Endothelial cell of umbilical vein (primary cell): Measurements from ENCODE around the gene KIF4A. TPM values are rescaled to one million over a fixed set of nuclear protein-coding genes. Genes with fewer than 3 reads are reported as not detected.
"Not testable (repeated sequence)": the region's sequence is repeated elsewhere in the genome, so short reads cannot be mapped to it uniquely, and the experiment has no call there.

Experiments
- BruUV-seq: library from RNA; stranded (reverse); fragments of 400-500 nt; replicated peaks from 2 replicates; lab custom pipeline; 2021; lab: Mats Ljungman, UMichigan
- CTCF ChIA-PET: fragments of 300-600, 350-600 bp; sonication (Branson Sonifier 250); formaldehyde crosslinking; loops from one replicate; lab custom pipeline; 2021; ENCODE audit warnings: antibody characterized with exemption, inconsistent platforms; lab: Charles Lee
- POLR2A ChIA-PET: fragments of 300-600, 350-600 bp; sonication (Branson Sonifier 250); formaldehyde crosslinking; loops from one replicate; lab custom pipeline; 2021; ENCODE audit warnings: antibody characterized with exemption, inconsistent platforms; lab: Charles Lee
- DNase-seq: peaks from one replicate; pipeline ENCODE4 v3.0.0-alpha.2; 2011; ENCODE audit warnings: low read depth, low spot score
- FAIRE-seq: peaks from 2 replicates; lab custom pipeline; 2011; peaks lifted over from hg19 to GRCh38; lab: Jason Lieb, UNC
- H2AFZ ChIP-seq: 2 replicates; pipeline ENCODE4 v1.6.0; 2012; ENCODE audit warnings: low read depth, low read length, control low read depth, inconsistent platforms
- H3K27ac ChIP-seq: 2 replicates; pipeline ENCODE4 v1.5.1; 2011; ENCODE audit warnings: low read depth, mild to moderate bottlenecking, control low read depth, low read length, moderate library complexity; ENCODE audit not compliant: insufficient read depth
- H3K27me3 ChIP-seq, 2 experiments: 2 replicates each; pipeline versions ENCODE4 v1.6.0 to v1.6.1; 2011; ENCODE audit warnings: low read length in 2 of 2, mixed read lengths in 1 of 2; ENCODE audit not compliant: control insufficient read depth in 2 of 2, insufficient read depth in 2 of 2
- H3K36me3 ChIP-seq, 2 experiments: 2 replicates in 1 of 2; 3 replicates in 1 of 2; pipeline ENCODE4 v1.5.1; 2011; ENCODE audit warnings: low read length in 2 of 2, mild to moderate bottlenecking in 1 of 2, moderate library complexity in 1 of 2; ENCODE audit not compliant: control insufficient read depth in 2 of 2, insufficient read depth in 2 of 2; ENCODE audit errors: extremely low read depth in 1 of 2
- H3K4me1 ChIP-seq: 3 replicates; pipeline ENCODE4 v1.5.1; 2011; ENCODE audit warnings: mild to moderate bottlenecking, low read length; ENCODE audit not compliant: control insufficient read depth, insufficient read depth; ENCODE audit errors: extremely low read depth
- H3K4me2 ChIP-seq: 2 replicates; pipeline ENCODE4 v1.6.1; 2011; ENCODE audit warnings: low read length, control low read depth, mixed read lengths; ENCODE audit not compliant: insufficient read depth
- H3K4me3 ChIP-seq, 3 experiments: fragments of 200-600 bp in 1 of 3; sonication (generic), shearing (Covaris generic) in 1 of 3; replicated peaks in 1 of 3; 2 replicates each; pipeline ENCODE4 v1.5.1; 2011 to 2016; ENCODE audit warnings: control low read depth in 3 of 3, low read length in 3 of 3, mild to moderate bottlenecking in 2 of 3, inconsistent platforms in 1 of 3, low read depth in 1 of 3, moderate library complexity in 1 of 3; ENCODE audit not compliant: insufficient read depth in 1 of 3
- H3K79me2 ChIP-seq: 2 replicates; pipeline ENCODE4 v1.6.0; 2012; ENCODE audit warnings: low read length, inconsistent platforms; ENCODE audit not compliant: control insufficient read depth, insufficient read depth
- H3K9ac ChIP-seq: replicated peaks from 2 replicates; pipeline ENCODE3; 2011; ENCODE audit warnings: low read length, control low read depth; ENCODE audit not compliant: insufficient read depth; ENCODE audit errors: extremely low read depth
- H3K9me1 ChIP-seq: replicated peaks from 3 replicates; pipeline ENCODE4 v1.6.0; 2011; ENCODE audit warnings: mild to moderate bottlenecking, low read length; ENCODE audit not compliant: control insufficient read depth, insufficient read depth; ENCODE audit errors: extremely low read depth
- H3K9me3 ChIP-seq: replicated peaks from 2 replicates; pipeline ENCODE4 v1.5.1; 2012; ENCODE audit warnings: low read length, inconsistent platforms; ENCODE audit not compliant: control insufficient read depth, insufficient read depth
- H4K20me1 ChIP-seq: replicated peaks from 2 replicates; pipeline ENCODE3; 2011; ENCODE audit warnings: mild to moderate bottlenecking, low read length; ENCODE audit not compliant: control insufficient read depth, insufficient read depth; ENCODE audit errors: extremely low read depth
- EZH2 ChIP-seq: IDR thresholded peaks from 2 replicates; pipeline ENCODE4 v1.6.1; 2012; ENCODE audit warnings: borderline replicate concordance, low read depth, mild to moderate bottlenecking, moderate library complexity, low read length, inconsistent platforms; ENCODE audit not compliant: severe bottlenecking
- JUN ChIP-seq: IDR thresholded peaks from 2 replicates; pipeline ENCODE4 v1.6.1; 2011; ENCODE audit warnings: borderline replicate concordance, low read depth; ENCODE audit not compliant: insufficient read length, insufficient read depth
- MAX ChIP-seq: IDR thresholded peaks from 2 replicates; pipeline ENCODE4 v1.6.1; 2011; ENCODE audit not compliant: insufficient read depth, insufficient read length
- MYC ChIP-seq: IDR thresholded peaks from one replicate; pipeline ENCODE4 v1.6.1; 2011; ENCODE audit warnings: mild to moderate bottlenecking, low read depth, low read length
- dilution Hi-C: fragments of 300-500 bp; cut with MboI; formaldehyde crosslinking; loops from one replicate; pipeline ENCODE4 v1.15.0; 2019; ENCODE audit warnings: low sequenced_read_pairs; ENCODE audit not compliant: extremely low pct_ligation_motif_present
- intact Hi-C: fragments of 100-400 bp; cut with micrococcal nuclease; formaldehyde crosslinking; loops from one replicate; pipeline ENCODE4 v1.10.0; 2022
- polyA plus RNA-seq, 4 experiments: library from polyadenylated mRNA; depleted of rRNA in 3 of 4; stranded (reverse) in 3 of 4; unstranded in 1 of 4; fragments of >200 nt; gene quantifications; 2 replicates each; pipeline versions ENCODE4 v1.2.1 to v1.2.3, GENCODE V29; 2011 to 2012; ENCODE audit warnings: missing spikeins in 1 of 4
- total RNA-seq: library from RNA; stranded (reverse); gene quantifications from 2 replicates; pipeline ENCODE4 v1.2.3, GENCODE V29; 2021

KIF4A gene
- total and polyA plus RNA-seq, 2 donors (not counting 3 experiments of a cell fraction or from before 2014, with no cell fraction given): 9.6 to 41.3 TPM

- Histone ChIP-seq H3K79me2 (no peaks in the 10 kb centered on the region), H2AFZ (no peak overlapping the region), H3K36me3 (no peaks in the 10 kb centered on the region), H3K9me3 (no peaks in the 10 kb centered on the region), H3K4me3 (no peak overlapping the region), H3K9ac (no peak overlapping the region), H3K27me3 (no peaks in the 10 kb centered on the region), H3K27ac (no peak overlapping the region), H3K9me1 (no peaks in the 10 kb centered on the region), H3K4me2 (no peak overlapping the region), H4K20me1 (no peaks in the 10 kb centered on the region), H3K4me1 (no peaks in the 10 kb centered on the region)
- intact Hi-C loops: no loop called here
- no TSS peak for BruUV-seq
- CTCF ChIA-PET: interaction anchor here (1.3 kb wide), 1 partner anchor 9 kb away, joined by 3 read pairs; no protein-coding TSS in a partner anchor
- FAIRE-seq (no peak), DNase-seq (no peak)
- TF ChIP-seq MAX (no peak), MYC (no peak), JUN (no peak)
- dilution Hi-C loops: no loop called here
- POLR2A ChIA-PET: no interaction called here
Observed at GRCh38 chrX:70343435-70343834, 53.5 kb downstream of the KIF4A start.

- BruUV-seq: no TSS peak
- no peaks in the 10 kb centered on the region for H4K20me1 ChIP-seq
- no peak overlapping the region for H3K27ac ChIP-seq
- H3K9me3 ChIP-seq: no peaks in the 10 kb centered on the region
- no peaks in the 10 kb centered on the region for H3K4me1 ChIP-seq
- no peaks in the 10 kb centered on the region for H3K36me3 ChIP-seq
- ChIA-PET CTCF (no interaction called here), POLR2A (no interaction called here)
- H3K4me2 ChIP-seq: no peak overlapping the region
- H3K27me3 ChIP-seq: no peaks in the 10 kb centered on the region
- dilution Hi-C loops (no loop called here), intact Hi-C loops (no loop called here)
- FAIRE-seq (no peak), DNase-seq (no peak)
- no peaks in the 10 kb centered on the region for H3K9me1 ChIP-seq
- no peak overlapping the region for H2AFZ ChIP-seq
- no peak overlapping the region for H3K9ac ChIP-seq
- H3K79me2 ChIP-seq: no peaks in the 10 kb centered on the region
- H3K4me3 ChIP-seq: no peak overlapping the region
- TF ChIP-seq MAX (no peak), EZH2 (no peak)
Observed at GRCh38 chrX:70346418-70347070, 56.6 kb downstream of the KIF4A start.

GRCh38 chrX:70348825-70349224 lies 58.9 kb downstream of the KIF4A start:
- dilution Hi-C loops, H3K79me2 ChIP-seq, H3K4me3 ChIP-seq, DNase-seq, H3K27ac ChIP-seq, BruUV-seq, H3K9ac ChIP-seq, H3K9me3 ChIP-seq, POLR2A ChIA-PET, H3K9me1 ChIP-seq, intact Hi-C loops, H2AFZ ChIP-seq, H3K4me1 ChIP-seq, H4K20me1 ChIP-seq, H3K27me3 ChIP-seq, FAIRE-seq, H3K4me2 ChIP-seq, CTCF ChIA-PET, H3K36me3 ChIP-seq: not testable (repeated sequence)
